ENCODE results near the gene SLC25A11.

SLC25A11 gene

GRCh38 chr17:4947411-4948165 lies 7.7 kb upstream of the SLC25A11 start:
- H3K4me3 ChIP-seq (ENCODE audit: low read depth, low read length) = peak overlapping the region; percentile 97
- DNase-seq (ENCODE audit: low read depth) = no peak

GRCh38 chr17:4947010-4947410 lies 7.2 kb upstream of the SLC25A11 start:
- peak overlapping the region; percentile 97 for H3K4me3 ChIP-seq (ENCODE audit: low read depth, low read length)
- DNase-seq (ENCODE audit: low read depth) = no peak

- no peak for DNase-seq (ENCODE audit: low read depth)
- peak overlapping the region; percentile 97 for H3K4me3 ChIP-seq (ENCODE audit: low read depth, low read length)
Observed at GRCh38 chr17:4946312-4946976, 6.6 kb upstream of the SLC25A11 start.

DNA sequence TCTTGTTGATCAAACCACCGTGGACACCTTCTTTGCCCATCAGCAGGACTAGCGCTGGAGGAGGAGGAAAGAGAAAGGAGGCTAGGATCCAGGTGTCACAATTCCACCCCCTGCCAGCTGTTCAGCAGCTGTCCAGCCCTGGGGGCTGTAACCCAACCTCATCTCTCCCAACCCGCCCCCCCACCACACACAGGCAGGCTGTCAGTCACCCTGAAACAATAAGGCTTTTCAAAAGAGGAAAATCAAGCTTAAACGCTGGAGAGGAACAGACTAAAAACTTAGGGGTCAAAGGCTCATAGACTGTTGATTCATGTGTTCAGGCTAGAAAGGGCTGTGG lies 6.1 kb upstream of the SLC25A11 start:
- DNase-seq (ENCODE audit: low read depth) = no peak
- H3K4me3 ChIP-seq (ENCODE audit: low read depth, low read length) = peak overlapping the region; percentile 97

GRCh38 chr17:4945176-4945943 lies 5.5 kb upstream of the SLC25A11 start:
- peak overlapping the region; percentile 97 for H3K4me3 ChIP-seq (ENCODE audit: low read depth, low read length)
- DNase-seq (ENCODE audit: low read depth) = peak; percentile 66

DNA sequence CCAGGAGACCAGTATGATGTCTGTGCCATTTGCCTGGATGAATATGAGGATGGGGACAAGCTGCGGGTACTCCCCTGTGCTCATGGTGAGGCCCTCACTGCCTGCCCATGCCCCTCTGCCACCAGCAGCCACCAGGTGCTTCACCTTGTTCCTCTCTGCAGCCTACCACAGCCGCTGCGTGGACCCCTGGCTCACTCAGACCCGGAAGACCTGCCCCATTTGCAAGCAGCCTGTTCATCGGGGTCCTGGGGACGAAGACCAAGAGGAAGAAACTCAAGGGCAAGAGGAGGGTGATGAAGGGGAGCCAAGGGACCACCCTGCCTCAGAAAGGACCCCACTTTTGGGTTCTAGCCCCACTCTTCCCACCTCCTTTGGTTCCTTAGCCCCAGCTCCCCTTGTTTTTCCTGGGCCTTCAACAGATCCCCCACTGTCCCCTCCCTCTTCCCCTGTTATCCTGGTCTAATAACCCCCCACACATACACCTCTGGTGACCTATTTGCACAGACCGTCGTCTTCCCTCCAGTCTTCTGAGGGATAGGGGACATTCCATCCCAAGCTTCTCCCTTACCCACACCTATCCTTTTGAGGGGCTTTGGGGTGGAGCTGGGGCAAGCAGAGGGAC lies 4.8 kb upstream of the SLC25A11 start:
- no peak for DNase-seq (ENCODE audit: low read depth)
- no peak overlapping the region for H3K4me3 ChIP-seq (ENCODE audit: low read depth, low read length)

DNA sequence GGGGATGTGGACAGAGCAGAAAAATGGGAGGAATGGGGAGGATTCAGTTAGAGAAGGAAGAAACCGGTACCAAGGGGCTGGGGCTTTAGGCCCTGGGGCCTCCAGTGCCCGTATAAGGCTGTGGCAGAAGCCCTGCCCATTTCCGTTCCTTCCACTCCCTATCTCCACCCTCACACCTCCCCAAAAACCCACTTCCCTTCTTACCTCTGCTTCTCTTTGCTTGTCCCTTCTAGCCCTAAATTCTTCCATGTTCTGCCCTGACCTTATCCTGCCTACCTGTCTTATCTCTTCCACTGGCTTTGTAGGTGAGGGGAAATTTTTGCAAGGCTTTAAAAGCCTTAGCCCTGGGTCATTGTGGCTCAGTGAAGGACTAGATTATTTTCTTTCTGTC lies 4.3 kb upstream of the SLC25A11 start:
- no peak overlapping the region for H3K4me3 ChIP-seq (ENCODE audit: low read depth, low read length)
- DNase-seq (ENCODE audit: low read depth) = no peak

GRCh38 chr17:4942760-4943508 lies 3.1 kb upstream of the SLC25A11 start:
- no peak overlapping the region for H3K4me3 ChIP-seq (ENCODE audit: low read depth, low read length)
- no peak for DNase-seq (ENCODE audit: low read depth)

GRCh38 chr17:4941319-4941610 lies 1.4 kb upstream of the SLC25A11 start:
- DNase-seq (ENCODE audit: low read depth) = no peak
- peak overlapping the region; percentile 91 for H3K4me3 ChIP-seq (ENCODE audit: low read depth, low read length)

DNA sequence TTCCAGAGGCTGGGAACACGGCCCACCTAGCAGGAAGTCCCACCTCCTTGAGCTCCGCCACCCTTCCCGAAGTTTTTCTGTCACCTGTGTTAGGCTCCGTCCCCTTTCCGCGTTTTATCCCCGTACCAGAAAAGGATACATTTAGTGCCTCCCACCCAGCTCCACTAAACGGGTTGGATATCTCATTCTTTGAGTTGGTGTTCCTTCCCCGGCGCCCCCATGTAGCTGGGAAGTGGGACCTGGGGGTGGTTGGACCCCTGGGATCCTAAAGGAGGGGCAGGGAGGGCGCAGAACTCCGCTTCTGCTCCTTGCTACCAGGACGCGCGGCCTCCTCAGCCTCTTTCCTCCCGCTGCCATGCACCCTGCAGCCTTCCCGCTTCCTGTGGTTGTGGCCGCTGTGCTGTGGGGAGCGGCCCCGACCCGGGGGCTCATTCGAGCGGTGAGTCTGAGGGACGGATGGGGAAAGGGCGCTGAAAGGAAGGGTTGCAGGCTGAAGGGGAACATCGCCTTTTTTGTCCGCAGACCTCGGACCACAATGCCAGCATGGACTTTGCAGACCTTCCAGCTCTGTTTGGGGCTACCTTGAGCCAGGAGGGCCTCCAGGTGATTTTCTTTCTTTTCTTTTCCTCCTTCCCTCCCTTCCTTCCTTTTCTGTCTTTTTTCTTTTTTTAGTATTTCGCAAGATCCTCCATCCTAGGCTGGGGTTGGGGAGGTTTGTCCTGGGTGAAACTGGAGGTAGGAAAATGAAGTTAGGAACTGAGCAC lies 891 bp upstream of the SLC25A11 start:
- DNase-seq (ENCODE audit: low read depth) = no peak
- peak overlapping the region; percentile 91 for H3K4me3 ChIP-seq (ENCODE audit: low read depth, low read length)

GRCh38 chr17:4939546-4939795 lies 375 bp downstream of the SLC25A11 start:
- DNase-seq (ENCODE audit: low read depth) = no peak

DNA sequence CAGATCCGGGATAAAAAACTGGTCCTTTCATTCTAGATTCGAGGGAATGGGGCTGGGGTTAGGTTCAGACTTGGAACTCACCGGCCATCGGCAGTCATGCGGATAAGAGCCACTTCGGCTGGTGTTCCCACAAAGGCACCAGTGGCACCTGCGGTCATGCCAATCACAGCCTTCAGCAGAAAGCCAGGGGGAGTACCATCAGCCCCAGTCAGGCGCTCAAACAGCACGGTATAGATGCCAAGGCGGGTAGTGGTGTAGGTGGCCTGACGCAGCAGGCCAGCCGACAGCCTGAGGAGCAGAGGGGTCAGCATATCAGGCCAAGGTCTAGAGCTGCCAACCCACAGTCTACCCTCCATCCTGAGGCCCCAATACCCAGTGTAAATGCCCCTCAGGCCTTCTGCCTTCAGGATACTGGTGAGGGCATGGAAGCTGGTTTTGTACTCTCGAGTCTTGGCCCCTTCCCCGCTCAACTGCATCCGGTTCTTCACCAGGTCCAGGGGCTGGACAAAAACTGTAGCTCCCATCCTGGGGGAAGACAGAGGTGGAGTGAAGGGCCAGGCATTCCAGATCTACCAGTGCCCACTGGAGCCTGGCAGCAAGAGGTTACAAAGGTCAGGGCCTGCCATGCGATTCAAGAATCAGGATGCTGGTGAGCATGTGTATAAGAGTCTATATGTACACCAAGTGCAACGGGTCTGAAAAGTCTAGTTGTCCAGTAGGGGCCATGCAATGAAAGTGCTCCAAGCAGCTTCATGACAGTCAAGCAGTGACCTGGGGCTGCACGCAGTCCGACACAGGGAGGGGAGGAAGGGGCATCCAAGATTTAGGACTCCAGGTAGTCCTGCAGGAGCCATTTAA lies 929 bp downstream of the SLC25A11 start:
- no peak for DNase-seq (ENCODE audit: low read depth)
- peak overlapping the region; percentile 91 for H3K4me3 ChIP-seq (ENCODE audit: low read depth, low read length)

More at GRCh38 chr17:4939546-4939795, 375 bp downstream of the SLC25A11 start:
- peak overlapping the region; percentile 91 for H3K4me3 ChIP-seq (ENCODE audit: low read depth, low read length)

- DNase-seq (ENCODE audit: low read depth) = no peak
- H3K4me3 ChIP-seq (ENCODE audit: low read depth, low read length) = no peak overlapping the region
Observed at GRCh38 chr17:4938069-4938491, 1.8 kb downstream of the SLC25A11 start.

DNA sequence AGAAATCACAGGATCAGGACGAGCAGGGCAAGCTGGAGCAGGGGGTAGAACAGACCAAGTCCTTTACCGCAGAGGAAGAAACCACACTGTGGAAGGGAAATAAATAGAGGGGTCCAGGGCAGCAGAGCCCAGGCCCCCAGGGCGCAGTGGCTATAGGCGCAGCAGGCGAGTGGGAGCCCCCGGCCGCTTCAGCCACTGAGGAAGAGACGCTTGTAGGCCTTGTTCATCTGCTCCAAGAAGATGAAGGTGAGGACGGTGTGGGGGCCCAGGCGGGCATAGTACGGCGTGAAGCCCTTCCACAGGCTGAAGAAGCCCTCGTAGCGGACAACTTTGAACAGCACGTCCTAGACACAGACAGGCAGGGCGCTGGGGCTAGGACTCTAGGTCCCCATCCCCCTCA lies 2.3 kb downstream of the SLC25A11 start:
- no peak for DNase-seq (ENCODE audit: low read depth)
- no peak overlapping the region for H3K4me3 ChIP-seq (ENCODE audit: low read depth, low read length)

DNA sequence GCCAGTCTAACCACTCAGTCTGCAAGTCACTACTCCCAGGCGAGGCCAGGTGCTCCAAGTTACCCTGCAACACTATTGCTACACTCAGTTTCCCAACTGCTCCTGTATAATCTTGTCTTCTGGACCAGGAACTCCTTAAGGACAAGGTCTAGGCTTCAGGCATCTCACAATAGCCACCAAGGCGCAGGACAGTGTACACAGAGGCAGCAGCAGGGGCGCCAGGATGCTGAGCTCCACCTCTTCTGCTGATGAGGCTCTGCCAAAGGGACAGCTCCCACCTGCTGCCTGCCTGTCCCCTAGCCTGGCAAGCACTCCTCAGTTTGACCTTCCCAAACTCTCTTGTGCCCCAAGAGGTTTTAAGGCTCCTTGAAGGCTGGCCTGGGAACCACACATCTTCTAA lies 3.4 kb downstream of the SLC25A11 start:
- DNase-seq (ENCODE audit: low read depth) = no peak
- H3K4me3 ChIP-seq (ENCODE audit: low read depth, low read length) = no peak overlapping the region

DNA sequence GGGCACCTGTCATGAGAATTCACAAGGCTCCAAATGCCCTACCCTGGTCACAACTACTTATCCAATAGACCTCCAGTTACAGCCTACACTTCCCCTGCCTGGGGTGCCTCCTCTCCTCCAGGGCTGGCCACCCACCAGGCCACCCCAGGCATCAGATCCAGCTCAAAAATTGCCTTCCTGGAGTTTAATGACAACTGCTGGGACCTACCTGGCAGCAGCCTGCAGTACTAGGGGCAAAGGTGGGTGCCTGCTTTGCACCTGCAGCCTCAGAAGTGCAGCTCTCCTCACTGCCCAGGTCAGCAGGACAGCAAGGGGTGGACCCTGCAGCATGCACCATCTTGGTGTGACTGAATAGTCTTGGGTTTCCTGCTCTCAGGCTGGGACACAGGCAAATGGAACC lies 4.2 kb downstream of the SLC25A11 start:
- no peak for DNase-seq (ENCODE audit: low read depth)
- H3K4me3 ChIP-seq (ENCODE audit: low read depth, low read length) = no peak overlapping the region

DNA sequence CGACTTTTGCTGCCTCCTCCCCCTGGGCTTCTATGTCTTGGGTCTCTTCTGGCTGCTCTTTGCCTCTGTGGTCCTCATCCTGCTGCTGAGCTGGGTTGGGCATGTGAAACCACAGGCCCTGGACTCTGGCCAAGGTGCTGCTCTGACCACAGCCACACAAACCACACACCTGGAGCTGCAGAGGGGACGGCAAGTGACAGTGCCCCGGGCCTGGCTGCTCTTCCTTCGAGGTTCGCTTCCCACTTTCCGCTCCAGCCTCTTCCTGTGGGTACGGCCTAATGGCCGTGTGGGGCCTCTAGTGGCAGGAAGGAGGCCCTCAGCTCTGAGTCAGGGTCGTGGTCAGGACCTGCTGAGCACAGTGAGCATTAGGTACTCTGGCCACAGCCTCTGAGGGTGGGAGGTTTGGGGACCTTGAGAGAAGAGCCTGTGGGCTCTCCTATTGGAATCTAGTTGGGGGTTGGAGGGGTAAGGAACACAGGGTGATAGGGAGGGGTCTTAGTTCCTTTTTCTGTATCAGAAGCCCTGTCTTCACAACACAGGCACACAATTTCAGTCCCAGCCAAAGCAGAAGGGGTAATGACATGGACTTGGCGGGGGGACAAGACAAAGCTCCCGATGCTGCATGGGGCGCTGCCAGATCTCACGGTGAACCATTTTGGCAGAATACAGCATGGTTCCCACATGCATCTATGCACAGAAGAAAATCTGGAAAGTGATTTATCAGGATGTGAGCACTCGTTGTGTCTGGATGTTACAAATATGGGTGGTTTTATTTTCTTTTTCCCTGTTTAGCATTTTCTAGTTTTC lies 5.5 kb downstream of the SLC25A11 start:
- no peak for DNase-seq (ENCODE audit: low read depth)
- no peak overlapping the region for H3K4me3 ChIP-seq (ENCODE audit: low read depth, low read length)

GRCh38 chr17:4933646-4934045 lies 6.2 kb downstream of the SLC25A11 start:
- H3K4me3 ChIP-seq (ENCODE audit: low read depth, low read length) = no peak overlapping the region
- DNase-seq (ENCODE audit: low read depth) = no peak
